Lung (tissue), 12 donors: Measurements from ENCODE around the gene SLC43A1. TPM values are rescaled to one million over a fixed set of nuclear protein-coding genes. Genes with fewer than 3 reads are reported as not detected.

Experiments
- ATAC-seq: fragments of 200-7000 bp; cut with Tn5 transposase; one replicate; pipeline ENCODE4 v1.9.1; 2020; ENCODE audit warnings: moderate number of reproducible peaks; ENCODE audit not compliant: insufficient read depth, low FRiP score
- DNase-seq, 3 donors: peaks; one replicate each; pipeline ENCODE4 v3.0.0-alpha.2; 2013 to 2017
- H3K27ac ChIP-seq, 2 donors: one replicate each; pipeline ENCODE4 v1.5.1; 2013; ENCODE audit warnings: mild to moderate bottlenecking in 2 of 2, moderate library complexity in 2 of 2, control low read depth in 1 of 2, inconsistent platforms in 1 of 2, low read depth in 1 of 2, low read length in 1 of 2
- H3K27me3 ChIP-seq, 3 donors: one replicate each; pipeline ENCODE4 v1.5.1; 2013; ENCODE audit warnings: low read length in 2 of 3; ENCODE audit not compliant: control insufficient read depth in 3 of 3, insufficient read depth in 3 of 3
- H3K36me3 ChIP-seq, 4 donors: one replicate each; pipeline ENCODE4 v1.5.1; 2013; ENCODE audit warnings: low read length in 4 of 4, mild to moderate bottlenecking in 1 of 4, moderate library complexity in 1 of 4; ENCODE audit not compliant: control insufficient read depth in 4 of 4, insufficient read depth in 4 of 4
- H3K4me1 ChIP-seq, 5 donors: one replicate each; pipeline ENCODE4 v1.5.1; 2013; ENCODE audit warnings: low read length in 5 of 5, mild to moderate bottlenecking in 2 of 5, moderate library complexity in 1 of 5; ENCODE audit not compliant: control insufficient read depth in 5 of 5, insufficient read depth in 5 of 5
- H3K4me3 ChIP-seq: one replicate; pipeline ENCODE4 v1.5.1; 2013; ENCODE audit warnings: mild to moderate bottlenecking, control low read depth, moderate library complexity
- H3K9ac ChIP-seq, 2 donors: one replicate each; pipeline ENCODE4 v1.5.1; 2013; ENCODE audit warnings: low read length in 2 of 2, control low read depth in 1 of 2; ENCODE audit not compliant: insufficient read depth in 1 of 2
- H3K9me3 ChIP-seq, 4 donors: one replicate each; pipeline ENCODE4 v1.5.1; 2013; ENCODE audit warnings: low read length in 3 of 4, mild to moderate bottlenecking in 1 of 4, moderate library complexity in 1 of 4; ENCODE audit not compliant: control insufficient read depth in 4 of 4, insufficient read depth in 3 of 4
- CTCF ChIP-seq: IDR thresholded peaks from 2 replicates; pipeline ENCODE4 v1.5.1; 2012; ENCODE audit warnings: mild to moderate bottlenecking; ENCODE audit errors: control extremely low read depth, extremely low read depth
- WGBS, 2 donors: extraction: QIAGEN DNeasy Blood & Tissue Kit; methylation state at CpG; one replicate each; pipeline ENCODE4 v1.1.7; 2013; 5-methylcytosine and 5-hydroxymethylcytosine counted together
- polyA plus RNA-seq, 2 donors: library from polyadenylated mRNA; stranded (reverse); fragments of 200-250 nt; gene quantifications; one replicate each; pipeline ENCODE4 v1.2.1, GENCODE V29; 2013
- total RNA-seq, 2 donors: library from RNA; depleted of rRNA in 1 of 2; stranded (reverse); fragments of >200 nt in 1 of 2; gene quantifications; one replicate each; pipeline ENCODE4 v1.2.1, GENCODE V29; 2014 to 2021
- donor health status: control.
- donor health status: control.
- donor health status: Bipolar disorder and iron deficiency.
- donor health status: healthy.
- donor health status: DM: yes; HTN: yes; CAD: no.

Gene SLC43A1
- total and polyA plus RNA-seq, 4 donors, result 10.3 to 18.7 (median 16.7) TPM

- Histone ChIP-seq H3K27me3 (no peaks in the 10 kb centered on the region), H3K9me3 (no peaks in the 10 kb centered on the region), H3K36me3 (peaks cover 0 to 5% (median under 1%) of the 10 kb centered on the region in 4 donors), H3K4me1 (no peaks in the 10 kb centered on the region), H3K9ac (no peak overlapping the region), H3K4me3 (no peak overlapping the region), H3K27ac (no peak overlapping the region)
- ATAC-seq, result no peak
- WGBS, 2 donors, result 86 to 95% methylated on average over 1 of the region's 1 CpG
- no peak for TF ChIP-seq CTCF
- DNase-seq, result no peak
These were observed 9.0 kb downstream of the SLC43A1 start for GRCh38 chr11:57506522-57506921.

- Histone ChIP-seq H3K4me3 (no peak overlapping the region), H3K4me1 (peaks cover 4 to 9% (median 7%) of the 10 kb centered on the region in 5 donors), H3K9ac (no peak overlapping the region), H3K36me3 (peaks cover 0 to 5% (median under 1%) of the 10 kb centered on the region in 4 donors), H3K27ac (no peak overlapping the region), H3K9me3 (no peaks in the 10 kb centered on the region), H3K27me3 (no peaks in the 10 kb centered on the region)
- DNase-seq (no peak), ATAC-seq (no peak)
- 90 to 94% methylated on average over 4 of the region's 4 CpGs for WGBS, 2 donors
- no peak for TF ChIP-seq CTCF
These were observed 11.0 kb downstream of the SLC43A1 start for GRCh38 chr11:57504511-57504910.

GRCh38 chr11:57502870-57503269, 12.6 kb downstream of the SLC43A1 start:
- Histone ChIP-seq H3K27me3 (no peaks in the 10 kb centered on the region), H3K36me3 (peaks cover 0 to 5% (median under 1%) of the 10 kb centered on the region in 4 donors), H3K4me1 (peaks cover 4 to 22% (median 7%) of the 10 kb centered on the region in 5 donors), H3K4me3 (no peak overlapping the region), H3K9ac (no peak overlapping the region), H3K9me3 (no peaks in the 10 kb centered on the region), H3K27ac (no peak overlapping the region)
- DNase-seq (no peak), ATAC-seq (no peak)
- no peak for TF ChIP-seq CTCF

GRCh38 chr11:57502376-57502775, 13.1 kb downstream of the SLC43A1 start:
- no peak for TF ChIP-seq CTCF
- Histone ChIP-seq H3K9me3 (no peaks in the 10 kb centered on the region), H3K36me3 (peaks cover 0 to 5% (median under 1%) of the 10 kb centered on the region in 4 donors), H3K4me1 (peaks cover 4 to 22% (median 7%) of the 10 kb centered on the region in 5 donors), H3K27ac (no peak overlapping the region), H3K9ac (no peak overlapping the region), H3K4me3 (no peak overlapping the region), H3K27me3 (no peaks in the 10 kb centered on the region)
- DNase-seq, result no peak
- WGBS, 2 donors, result 91 to 97% methylated on average over 3 of the region's 3 CpGs
- ATAC-seq, result no peak
